Testis (tissue), 2 donors: ENCODE measurements around the gene CTDP1.

Experiments
- CTCF ChIP-seq, 3 experiments: fragments of 450-650 bp in 2 of 3; fragments of 200-600 bp in 1 of 3; sonication (generic) in 1 of 3; IDR thresholded peaks; one replicate each; pipeline ENCODE4 v1.5.1; 2016 to 2019; ENCODE audit warnings: antibody characterized with exemption in 3 of 3, mild to moderate bottlenecking in 2 of 3, moderate library complexity in 1 of 3
- POLR2A ChIP-seq: fragments of 450-650 bp; IDR thresholded peaks from one replicate; pipeline ENCODE4 v1.6.1; 2017; ENCODE audit warnings: antibody characterized with exemption, mild to moderate bottlenecking, moderate library complexity

- TF ChIP-seq CTCF (IDR thresholded peaks at IDR 0.05) = no peak
- no peak for TF ChIP-seq POLR2A
These were observed 90.3 kb downstream of the CTDP1 start for GRCh38 chr18:79769698-79770500.
